PC-9 (cell line): ENCODE measurements around the gene CCDC3.

Source experiments
- EZH2 ChIP-seq: fragments of 200-600 bp; sonication (generic); IDR thresholded peaks from 2 replicates; pipeline ENCODE4 v1.8.0; 2017; ENCODE audit warnings: antibody characterized with exemption, low read depth
- TF ChIP-seq, protein P1 (sequence below): fragments of 200-600 bp; sonication (generic); conservative IDR thresholded peaks from 2 replicates; pipeline ENCODE4 v1.6.1; 2017; ENCODE audit warnings: mixed run types, antibody characterized with exemption, mild to moderate bottlenecking, moderate library complexity

DNA sequence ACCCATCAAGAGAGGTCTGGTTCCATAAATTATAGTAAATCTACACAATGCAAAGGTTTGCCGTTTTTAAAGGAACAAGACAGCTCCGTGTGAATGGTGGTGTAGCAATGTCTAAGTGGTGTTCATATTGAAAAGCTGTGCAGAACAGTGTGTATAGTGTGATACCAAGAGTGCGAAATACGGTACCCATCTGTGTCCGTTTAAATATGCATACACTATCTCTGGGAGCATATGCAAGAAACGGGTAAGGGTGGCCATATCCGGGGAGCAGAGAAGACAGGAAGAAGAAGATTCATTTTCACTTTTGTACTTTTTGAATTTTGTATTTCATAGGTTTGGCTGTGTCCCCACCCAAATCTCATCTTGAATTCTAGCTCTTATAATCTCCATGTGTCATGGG lies 102.0 kb downstream of the CCDC3 start:
- TF ChIP-seq, protein P1, sequence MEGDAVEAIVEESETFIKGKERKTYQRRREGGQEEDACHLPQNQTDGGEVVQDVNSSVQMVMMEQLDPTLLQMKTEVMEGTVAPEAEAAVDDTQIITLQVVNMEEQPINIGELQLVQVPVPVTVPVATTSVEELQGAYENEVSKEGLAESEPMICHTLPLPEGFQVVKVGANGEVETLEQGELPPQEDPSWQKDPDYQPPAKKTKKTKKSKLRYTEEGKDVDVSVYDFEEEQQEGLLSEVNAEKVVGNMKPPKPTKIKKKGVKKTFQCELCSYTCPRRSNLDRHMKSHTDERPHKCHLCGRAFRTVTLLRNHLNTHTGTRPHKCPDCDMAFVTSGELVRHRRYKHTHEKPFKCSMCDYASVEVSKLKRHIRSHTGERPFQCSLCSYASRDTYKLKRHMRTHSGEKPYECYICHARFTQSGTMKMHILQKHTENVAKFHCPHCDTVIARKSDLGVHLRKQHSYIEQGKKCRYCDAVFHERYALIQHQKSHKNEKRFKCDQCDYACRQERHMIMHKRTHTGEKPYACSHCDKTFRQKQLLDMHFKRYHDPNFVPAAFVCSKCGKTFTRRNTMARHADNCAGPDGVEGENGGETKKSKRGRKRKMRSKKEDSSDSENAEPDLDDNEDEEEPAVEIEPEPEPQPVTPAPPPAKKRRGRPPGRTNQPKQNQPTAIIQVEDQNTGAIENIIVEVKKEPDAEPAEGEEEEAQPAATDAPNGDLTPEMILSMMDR: no peak
- no peak for TF ChIP-seq EZH2
